Measurements from ENCODE around the gene SPRR5. TPM values are rescaled to one million over a fixed set of nuclear protein-coding genes. Genes with fewer than 3 reads are reported as not detected.

SPRR5 gene
- total and polyA plus RNA-seq, 2 of the 8 experiments (the other 6 are each of a cell fraction or from before 2014, with no cell fraction given): not detected

DNA sequence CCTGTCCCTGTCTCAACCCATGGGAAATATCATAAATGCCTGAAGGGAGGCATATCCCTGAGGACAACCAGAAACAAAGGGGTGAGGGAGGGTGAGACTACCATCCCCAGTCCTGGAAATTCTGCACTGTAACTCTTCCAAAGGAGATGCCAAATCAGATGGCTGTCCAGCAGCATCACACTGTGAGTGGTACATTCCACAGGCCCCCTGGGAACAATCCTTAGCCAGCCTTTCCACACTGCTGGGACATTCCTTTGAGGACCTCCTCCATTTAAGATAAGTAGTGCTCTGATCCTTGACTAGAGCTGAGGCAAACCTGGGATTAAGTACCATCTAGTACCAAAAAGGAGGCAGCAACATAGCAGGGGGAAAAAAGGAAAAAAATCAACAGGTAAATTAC, 27.9 kb upstream of the SPRR5 start (continued):
- TF ChIP-seq EZH2 (IDR thresholded peaks at IDR 0.05; ENCODE audit: low read depth, low read length, severe bottlenecking): no peak
- no peak for TF ChIP-seq CREB1 (IDR thresholded peaks at IDR 0.05)

All from H1 (cell line).